NCI-H460 (cell line): ENCODE data around the gene ABHD2. TPM values are rescaled to one million over a fixed set of nuclear protein-coding genes. Genes with fewer than 3 reads are reported as not detected.
"Not testable (repeated sequence)": the region's sequence is repeated elsewhere in the genome, so short reads cannot be mapped to it uniquely, and the experiment has no call there.

Source experiments
- DNase-seq: peaks from one replicate; pipeline ENCODE4 v3.0.0-alpha.2; 2016; ENCODE audit warnings: low read depth; ENCODE audit errors: extremely low read depth
- polyA plus RNA-seq: library from polyadenylated mRNA; depleted of rRNA; stranded (reverse); fragments of >200 nt; gene quantifications from 2 replicates; pipeline ENCODE4 v1.2.3, GENCODE V29; 2014; cell fraction: nucleus; rRNA removed
- total RNA-seq: library from RNA; depleted of rRNA; stranded (reverse); fragments of >200 nt; shearing (Covaris generic); gene quantifications from 2 replicates; pipeline ENCODE4 v1.2.3, GENCODE V29; 2014; rRNA removed

The ABHD2 gene
- total RNA-seq, result 21.0 and 22.7 TPM in 2 replicates
- 9.8 and 14.4 TPM in 2 replicates for polyA plus RNA-seq

DNA sequence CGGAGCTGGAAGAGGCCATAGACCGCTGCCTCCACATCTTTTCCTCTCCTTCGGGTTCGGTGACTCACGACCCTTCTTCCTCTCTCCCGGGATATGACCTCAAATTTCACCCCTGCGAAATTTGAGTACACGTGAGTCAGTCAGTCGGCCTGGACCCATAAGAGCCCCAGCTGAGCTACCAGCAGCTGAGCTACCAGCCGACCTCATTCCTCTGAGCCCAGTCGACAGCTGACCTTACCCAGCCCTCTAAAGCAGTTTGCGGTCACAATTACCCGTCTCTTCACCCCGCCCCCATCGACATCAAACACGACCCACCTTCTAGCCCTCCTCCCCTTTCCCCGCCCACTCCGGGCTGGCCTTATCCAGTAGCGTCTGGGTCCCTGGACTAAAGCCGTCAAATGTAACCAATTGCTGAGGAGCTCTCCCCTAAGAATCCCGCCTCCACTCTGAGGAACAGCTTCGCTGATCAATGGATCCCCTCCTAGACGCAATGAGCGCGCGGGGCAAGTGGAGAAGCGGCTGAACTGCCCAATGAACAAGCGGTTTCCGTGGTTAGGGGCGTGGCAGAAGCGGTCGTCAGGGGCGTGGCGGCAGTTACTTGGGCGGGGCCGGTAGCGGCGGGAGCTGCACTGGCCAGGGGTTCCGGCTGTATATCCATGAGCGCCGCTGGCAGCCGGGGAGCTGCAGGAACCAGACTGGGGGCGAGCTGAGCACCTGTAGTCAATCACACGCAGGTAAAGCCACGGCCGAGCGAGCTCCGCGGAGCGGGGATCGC lies at the start of gene ABHD2:
Gene ABHD2, plus strand, starts transcription at position 627 of the 775 bp plus-strand sequence. CDS start 27,872 bp downstream, outside the sequence.
- peak; percentile 100 for DNase-seq

GRCh38 chr15:89039142-89039541 lies 49.1 kb upstream of the ABHD2 start:
- no peak for DNase-seq

DNA sequence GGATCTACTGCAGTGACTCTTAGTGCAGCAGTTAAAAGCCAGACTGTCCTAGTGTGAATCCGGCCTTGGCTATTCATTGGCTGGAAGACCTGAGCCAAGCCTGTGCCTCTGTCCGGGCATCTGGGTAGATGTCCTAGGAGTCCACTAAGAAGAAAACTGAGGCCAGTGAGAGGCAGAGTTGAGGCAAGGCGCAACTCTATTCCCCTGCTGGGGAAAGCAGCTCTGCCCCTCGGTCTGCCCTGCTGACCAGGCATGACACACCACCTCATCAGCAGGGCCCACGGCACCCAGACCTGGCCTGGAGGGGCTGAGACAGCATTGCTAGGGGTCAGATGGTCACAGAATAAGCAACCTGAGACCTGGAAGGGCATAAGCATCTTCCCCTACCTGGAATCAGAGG lies 46.7 kb upstream of the ABHD2 start:
- no peak for DNase-seq

GRCh38 chr15:89042387-89042786 lies 45.9 kb upstream of the ABHD2 start:
- DNase-seq, result no peak

- no peak for DNase-seq
Observed at GRCh38 chr15:89043031-89044002, 44.9 kb upstream of the ABHD2 start.

GRCh38 chr15:89049016-89049666 lies 39.1 kb upstream of the ABHD2 start:
- DNase-seq, result not testable (repeated sequence)

- no peak for DNase-seq
Observed at GRCh38 chr15:89051875-89052274, 36.4 kb upstream of the ABHD2 start.

DNA sequence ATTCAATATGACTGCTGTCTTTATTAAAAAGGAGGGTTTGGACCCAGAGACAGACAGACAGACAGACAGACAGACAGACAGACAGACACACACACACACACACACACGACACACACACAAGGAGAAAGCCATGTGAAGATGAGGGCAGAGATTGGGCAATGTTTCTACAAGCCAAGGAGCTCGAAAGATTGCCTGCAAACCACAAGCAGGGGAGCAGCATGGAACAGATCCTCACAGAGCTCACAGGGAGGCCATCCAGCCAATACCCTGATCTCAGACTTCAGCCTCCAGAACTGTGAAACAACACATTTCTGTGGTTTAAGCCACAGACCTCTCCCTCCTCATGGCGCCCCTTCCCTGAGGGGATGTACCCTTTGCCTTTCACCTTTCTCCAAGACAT lies 35.8 kb upstream of the ABHD2 start:
- no peak for DNase-seq

DNA sequence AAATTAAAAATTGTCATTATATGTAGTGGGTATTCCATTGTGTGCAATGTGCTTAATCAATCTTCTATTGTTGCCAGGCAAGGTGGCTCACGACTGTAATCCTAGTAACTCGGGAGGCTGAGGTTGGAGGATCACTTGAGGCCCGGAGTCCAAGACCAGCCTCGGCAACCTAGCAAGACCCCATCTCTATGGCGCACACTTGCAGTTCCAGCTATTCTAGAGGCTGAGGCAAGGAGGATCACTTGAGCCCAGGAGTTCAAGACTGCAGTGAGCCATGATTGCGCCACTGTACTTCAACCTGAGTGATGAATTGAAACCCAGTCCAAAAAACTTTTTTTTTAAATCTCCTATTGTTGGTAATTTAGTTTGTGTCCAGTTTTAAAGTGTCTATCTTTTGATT lies 33.4 kb upstream of the ABHD2 start:
- no peak for DNase-seq

DNA sequence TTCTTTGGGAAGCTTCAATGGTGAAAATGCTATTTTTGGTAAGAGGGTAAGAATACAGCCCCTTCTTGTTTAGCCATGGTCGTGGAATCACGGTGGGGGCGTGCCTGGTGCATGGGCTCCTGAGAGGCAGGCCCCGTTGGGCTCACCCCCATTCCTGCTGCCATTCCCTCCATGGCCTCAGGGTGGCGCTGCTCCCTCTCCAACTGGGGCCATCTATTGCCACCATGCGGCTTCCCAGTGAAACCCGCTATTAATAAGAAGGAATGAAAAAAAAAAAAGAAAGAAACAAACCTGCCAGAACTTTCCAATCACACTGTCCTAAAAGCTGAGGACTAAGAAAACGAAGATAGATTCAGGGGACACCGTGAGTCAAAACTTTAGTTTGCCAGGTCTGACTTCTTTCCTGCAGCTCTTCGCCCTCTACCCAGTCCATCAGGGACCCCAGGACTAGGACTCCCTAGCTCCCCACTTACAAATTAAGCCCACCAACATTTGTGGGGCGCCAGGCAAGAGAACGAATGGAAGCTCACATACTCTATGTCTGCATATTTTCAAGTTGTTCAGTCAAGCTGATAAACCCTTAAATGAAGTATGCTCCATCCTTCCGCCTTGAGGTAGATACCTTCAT lies 30.6 kb upstream of the ABHD2 start:
- DNase-seq, result peak; percentile 78

- no peak for DNase-seq
Observed at GRCh38 chr15:89058376-89058775, 29.9 kb upstream of the ABHD2 start.

- no peak for DNase-seq
Observed at GRCh38 chr15:89058876-89059405, 29.3 kb upstream of the ABHD2 start.

GRCh38 chr15:89066280-89066679 lies 22.0 kb upstream of the ABHD2 start:
- no peak for DNase-seq

DNA sequence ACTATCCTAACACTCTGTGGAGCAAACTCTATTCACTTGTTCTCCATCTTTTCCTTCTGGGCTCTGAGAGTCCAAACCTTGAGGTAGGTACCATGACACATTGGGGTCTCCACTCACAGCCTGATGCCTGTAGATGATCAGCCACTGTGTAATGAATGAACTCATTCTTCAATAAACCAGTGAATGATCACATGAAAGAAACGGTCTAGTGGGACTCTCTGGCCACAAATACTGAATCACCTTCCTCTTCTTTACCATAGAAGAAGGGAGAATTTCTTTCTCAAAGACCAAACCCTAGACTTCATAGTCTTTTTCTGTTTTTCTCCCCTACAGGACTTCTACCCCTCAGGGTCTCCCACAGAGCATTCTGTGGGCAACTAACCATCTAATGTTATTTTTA lies 20.5 kb upstream of the ABHD2 start:
- no peak for DNase-seq

GRCh38 chr15:89068325-89068784 lies 19.9 kb upstream of the ABHD2 start:
- DNase-seq, result no peak

DNA sequence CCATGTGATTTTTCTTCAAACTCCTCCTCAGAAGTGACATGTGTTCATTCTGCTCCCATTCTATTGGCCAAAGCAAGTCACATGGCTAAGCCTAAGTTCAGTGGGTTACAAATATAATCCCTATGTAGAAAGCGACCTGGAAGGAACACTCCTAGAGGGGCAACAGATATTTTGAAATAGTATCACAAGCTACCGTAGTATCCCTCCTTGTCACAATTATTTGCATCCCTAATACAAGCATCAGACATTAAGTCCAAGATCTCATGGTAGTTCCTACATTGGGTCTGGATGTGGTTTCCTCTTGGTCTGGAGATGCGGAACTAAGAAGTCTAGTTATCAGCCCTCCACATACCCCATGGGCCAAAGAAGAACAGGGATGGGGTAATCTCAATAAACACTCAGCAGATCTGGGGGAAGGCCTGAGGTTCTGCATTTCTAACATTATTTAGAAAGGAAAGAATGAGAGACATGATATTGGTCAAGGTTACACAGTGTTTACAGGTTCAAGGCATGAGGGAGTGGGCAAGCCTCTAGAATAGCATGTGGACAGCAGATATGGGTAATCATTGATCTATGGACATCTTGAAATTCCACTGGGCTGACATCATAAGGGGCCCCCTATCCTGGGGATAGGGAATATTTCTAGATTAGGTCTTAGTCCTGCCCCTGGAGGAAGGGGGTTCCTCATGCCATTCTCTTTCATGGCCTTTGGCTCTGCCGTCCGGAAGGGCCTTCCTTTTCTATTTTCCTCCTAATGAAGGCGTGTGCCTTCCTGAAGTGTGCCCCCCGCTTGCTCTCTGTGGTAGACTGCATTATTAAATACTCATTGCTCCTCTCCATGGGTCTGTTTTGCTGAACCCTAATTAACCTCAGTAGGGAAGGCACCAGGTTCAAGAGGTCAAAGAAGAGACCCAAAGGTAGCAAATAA lies 17.8 kb upstream of the ABHD2 start:
- no peak for DNase-seq

DNA sequence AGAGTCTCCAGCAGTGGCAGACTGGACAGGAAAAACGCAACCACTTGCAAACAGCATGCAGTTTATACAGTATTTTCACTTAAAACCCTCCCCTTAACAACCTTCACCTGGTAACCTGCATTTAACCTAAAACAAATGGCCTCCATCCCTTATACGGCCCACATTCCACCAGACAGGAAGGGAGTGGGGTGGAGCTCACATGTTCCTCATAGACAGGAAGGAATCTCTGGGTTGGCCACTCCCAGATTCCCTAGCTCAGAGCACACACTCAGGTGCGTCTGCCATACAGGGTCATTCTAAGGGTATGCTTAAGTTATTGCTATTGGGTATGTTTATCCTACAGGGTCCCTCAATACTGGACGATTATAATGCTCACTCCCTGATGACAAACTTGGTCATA lies 16.8 kb upstream of the ABHD2 start:
- DNase-seq, result no peak

DNA sequence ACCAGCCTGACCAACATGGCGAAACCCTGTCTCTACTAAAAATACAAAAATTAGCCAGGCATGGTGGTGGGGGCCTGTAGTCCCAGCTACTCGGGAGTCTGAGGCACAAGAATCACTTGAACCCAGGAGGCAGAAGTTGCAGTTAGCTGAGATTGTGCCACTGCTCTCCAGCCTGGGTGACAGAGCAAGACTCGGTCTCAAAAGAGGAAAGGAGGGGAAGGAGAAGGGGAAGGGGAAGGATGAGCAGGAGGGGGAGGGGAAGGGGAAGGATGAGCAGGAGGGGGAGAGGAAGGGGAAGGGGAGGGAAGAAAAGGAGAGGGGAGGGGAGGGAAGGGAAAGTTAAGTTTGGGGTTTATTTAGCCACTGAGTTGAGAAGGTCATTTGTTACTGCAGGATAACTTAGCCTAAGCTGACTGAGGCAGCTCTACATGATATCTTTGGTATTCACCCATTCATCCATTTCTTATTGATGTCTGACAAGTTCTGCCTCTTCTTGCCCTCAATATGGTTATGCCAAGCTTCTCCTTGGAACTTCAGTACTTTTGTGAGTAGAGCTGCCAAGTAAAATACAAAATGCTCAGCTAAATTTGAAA lies 15.9 kb upstream of the ABHD2 start:
- no peak for DNase-seq
